H1 (cell line): Measurements from ENCODE around the gene CASZ1.

Source experiments
- EZH2 ChIP-seq: fragments of 200-600 bp; sonication (generic); IDR thresholded peaks from 2 replicates; pipeline ENCODE4 v1.7.1; 2012; ENCODE audit warnings: low read depth, mild to moderate bottlenecking, moderate library complexity, low read length, inconsistent platforms; ENCODE audit not compliant: severe bottlenecking
- JUND ChIP-seq: IDR thresholded peaks from 2 replicates; pipeline ENCODE4 v1.6.1; 2011; ENCODE audit warnings: mild to moderate bottlenecking, improper control_type of control experiment, low read length
- POLR2A ChIP-seq, 2 experiments: IDR thresholded peaks; 1 replicate in 1 of 2; 2 replicates in 1 of 2; pipeline ENCODE4 v1.6.1; 2011; ENCODE audit warnings: low read depth in 2 of 2, low read length in 2 of 2, mild to moderate bottlenecking in 2 of 2; ENCODE audit errors: control extremely low read depth in 1 of 2
- TF ChIP-seq, protein P1 (sequence below), 3 experiments: IDR thresholded peaks; 1 replicate in 2 of 3; 2 replicates in 1 of 3; pipeline versions ENCODE4 v1.5.1 to v1.6.1; 2011; ENCODE audit warnings: low read length in 3 of 3, mild to moderate bottlenecking in 3 of 3, inconsistent platforms in 2 of 3, low read depth in 1 of 3, moderate library complexity in 1 of 3; ENCODE audit not compliant: insufficient read depth in 1 of 3; ENCODE audit errors: control extremely low read depth in 1 of 3

DNA sequence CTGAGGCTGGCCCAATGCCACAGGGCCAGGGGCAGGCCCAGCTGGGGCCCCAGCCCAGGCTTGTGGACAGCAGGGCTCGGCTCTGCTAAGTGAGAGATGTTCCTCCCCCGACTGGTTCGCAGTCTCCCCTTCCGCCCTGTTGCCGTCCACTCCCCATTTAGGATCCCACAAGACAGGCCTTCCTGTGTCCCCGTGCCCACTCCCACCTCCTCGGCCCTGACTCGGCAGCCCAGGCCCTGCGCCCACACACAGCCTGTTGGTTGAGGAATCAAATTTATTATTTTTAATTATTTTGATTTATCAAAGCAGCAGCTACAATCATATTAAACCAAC is 78.4 kb downstream of the CASZ1 start:
- TF ChIP-seq, protein P1, sequence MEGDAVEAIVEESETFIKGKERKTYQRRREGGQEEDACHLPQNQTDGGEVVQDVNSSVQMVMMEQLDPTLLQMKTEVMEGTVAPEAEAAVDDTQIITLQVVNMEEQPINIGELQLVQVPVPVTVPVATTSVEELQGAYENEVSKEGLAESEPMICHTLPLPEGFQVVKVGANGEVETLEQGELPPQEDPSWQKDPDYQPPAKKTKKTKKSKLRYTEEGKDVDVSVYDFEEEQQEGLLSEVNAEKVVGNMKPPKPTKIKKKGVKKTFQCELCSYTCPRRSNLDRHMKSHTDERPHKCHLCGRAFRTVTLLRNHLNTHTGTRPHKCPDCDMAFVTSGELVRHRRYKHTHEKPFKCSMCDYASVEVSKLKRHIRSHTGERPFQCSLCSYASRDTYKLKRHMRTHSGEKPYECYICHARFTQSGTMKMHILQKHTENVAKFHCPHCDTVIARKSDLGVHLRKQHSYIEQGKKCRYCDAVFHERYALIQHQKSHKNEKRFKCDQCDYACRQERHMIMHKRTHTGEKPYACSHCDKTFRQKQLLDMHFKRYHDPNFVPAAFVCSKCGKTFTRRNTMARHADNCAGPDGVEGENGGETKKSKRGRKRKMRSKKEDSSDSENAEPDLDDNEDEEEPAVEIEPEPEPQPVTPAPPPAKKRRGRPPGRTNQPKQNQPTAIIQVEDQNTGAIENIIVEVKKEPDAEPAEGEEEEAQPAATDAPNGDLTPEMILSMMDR (IDR thresholded peaks at IDR 0.05; ENCODE audit: control extremely low read depth in 1 of 3, insufficient read depth in 1 of 3, low read depth in 1 of 3, low read length in 3 of 3): no peak
- TF ChIP-seq JUND (no peak), EZH2 (no peak), POLR2A (IDR thresholded peaks at IDR 0.05; ENCODE audit: control extremely low read depth in 1 of 2, low read depth in 2 of 2, low read length in 2 of 2) (no peak)
